ENCODE data around the gene MARVELD3. TPM values are rescaled to one million over a fixed set of nuclear protein-coding genes. Genes with fewer than 3 reads are reported as not detected.

MARVELD3 gene
- polyA plus RNA-seq, 1 of the 3 experiments (the other 2 are of a cell fraction), result not detected

GRCh38 chr16:71673582-71673973 is 47.6 kb downstream of the MARVELD3 start:
- Histone ChIP-seq H4K20me1 (ENCODE audit: insufficient read depth) (no peaks in the 10 kb centered on the region), H2AFZ (ENCODE audit: low read depth) (no peak overlapping the region), H3K36me3 (replicated peaks in 1 of 2; ENCODE audit: control insufficient read depth in 1 of 2, insufficient read depth in 2 of 2, low read length in 1 of 2) (peaks cover 32 to 61% of the 10 kb centered on the region in 2 experiments), H3K4me1 (ENCODE audit: control insufficient read depth in 1 of 2, insufficient read depth in 2 of 2, low read depth in 1 of 2, low read length in 1 of 2) (no peaks in the 10 kb centered on the region), H3K27ac (ENCODE audit: low read depth in 2 of 2, low read length in 1 of 2) (no peak overlapping the region), H3K4me2 (no peak overlapping the region), H3K27me3 (ENCODE audit: insufficient read depth) (no peaks in the 10 kb centered on the region), H3K4me3 (ENCODE audit: low read depth in 2 of 2, low read length in 1 of 2) (no peak overlapping the region), H3K9me2 (no peaks in the 10 kb centered on the region), H3K9ac (no peak overlapping the region), H3F3A (replicated peaks; ENCODE audit: insufficient read depth) (no peaks in the 10 kb centered on the region), H3K79me2 (ENCODE audit: insufficient read depth) (no peaks in the 10 kb centered on the region), H3K9me3 (no peaks in the 10 kb centered on the region)
- DNase-seq, result no peak
- TF ChIP-seq CTCF (IDR thresholded peaks at IDR 0.05) (no peak), NFIC (IDR thresholded peaks at IDR 0.05; ENCODE audit: borderline replicate concordance) (no peak), EP300 (IDR thresholded peaks at IDR 0.05; ENCODE audit: borderline replicate concordance in 1 of 2, low read depth in 1 of 2, low read length in 1 of 2) (no peak), ELF1 (IDR thresholded peaks at IDR 0.05) (no peak), USF1 (IDR thresholded peaks at IDR 0.05; ENCODE audit: borderline replicate concordance, low read depth) (no peak), FOXJ3 (CRISPR knock-in tag; IDR thresholded peaks at IDR 0.05) (no peak), CHD2 (IDR thresholded peaks at IDR 0.05; ENCODE audit: low read length, partially characterized antibody) (no peak), NRF1 (IDR thresholded peaks at IDR 0.05; ENCODE audit: low read depth, low read length) (no peak), MXI1 (IDR thresholded peaks at IDR 0.05; ENCODE audit: low read depth, low read length) (no peak), POLR2AphosphoS5 (IDR thresholded peaks at IDR 0.05; ENCODE audit: low read depth, low read length) (no peak), MEF2A (IDR thresholded peaks at IDR 0.05; ENCODE audit: borderline replicate concordance, low read depth) (no peak), RAD21 (IDR thresholded peaks at IDR 0.05; ENCODE audit: low read length) (no peak), FOXM1 (IDR thresholded peaks at IDR 0.05; ENCODE audit: low read depth) (no peak), EZH2phosphoT487 (IDR thresholded peaks at IDR 0.05; ENCODE audit: borderline replicate concordance, low read depth) (no peak), USF2 (IDR thresholded peaks at IDR 0.05; ENCODE audit: borderline replicate concordance, low read depth, low read length) (no peak), TEAD4 (IDR thresholded peaks at IDR 0.05; ENCODE audit: borderline replicate concordance, insufficient read depth) (no peak), RCOR1 (IDR thresholded peaks at IDR 0.05; ENCODE audit: low read length) (no peak), IRF3 (IDR thresholded peaks at IDR 0.05; ENCODE audit: low read depth, low read length) (no peak)
- ChIA-PET POLR2A (no interaction called here), CTCF (interaction anchor here (1.2 kb wide), 1 partner anchor 209 kb away, joined by 3 read pairs; no protein-coding TSS in a partner anchor)
- 100% methylated on average over 1 of the region's 1 CpG for WGBS (ENCODE audit: low lambda C conversion rate)

Measured in SK-N-SH (cell line).